GM23338 (cell line): ENCODE data around the gene OR6P1. TPM values are rescaled to one million over a fixed set of nuclear protein-coding genes. Genes with fewer than 3 reads are reported as not detected.

ENCODE experiments used
- ATAC-seq: fragments of 200-7000 bp; cut with Tn5 transposase; 3 replicates; pipeline ENCODE4 v1.9.1; 2020
- DNase-seq: peaks from one replicate; pipeline ENCODE4 v3.0.0-alpha.2; 2015; ENCODE audit warnings: low spot score
- H2AFZ ChIP-seq: fragments of 200-600 bp; sonication (generic); 2 replicates; pipeline ENCODE4 v1.8.0; 2016; ENCODE audit warnings: antibody characterized with exemption, mild to moderate bottlenecking, moderate library complexity
- H3F3A ChIP-seq: fragments of 200-600 bp; sonication (generic); replicated peaks from 2 replicates; pipeline ENCODE4 v1.8.0; 2017; ENCODE audit warnings: antibody characterized with exemption, mixed run types, low read depth
- H3K27ac ChIP-seq: fragments of 200-600 bp; sonication (generic); 2 replicates; pipeline ENCODE4 v1.6.1; 2016; ENCODE audit warnings: low read depth
- H3K27me3 ChIP-seq: fragments of 200-600 bp; sonication (generic); 2 replicates; pipeline ENCODE4 v1.8.0; 2016; ENCODE audit warnings: mild to moderate bottlenecking, mixed run types, moderate library complexity; ENCODE audit not compliant: insufficient read depth
- H3K36me3 ChIP-seq: fragments of 200-600 bp; sonication (generic); 2 replicates; pipeline ENCODE4 v1.8.0; 2016; ENCODE audit warnings: mild to moderate bottlenecking; ENCODE audit not compliant: insufficient read depth
- H3K4me1 ChIP-seq: fragments of 200-600 bp; sonication (generic); 2 replicates; pipeline ENCODE4 v1.8.0; 2016; ENCODE audit warnings: mild to moderate bottlenecking, moderate library complexity; ENCODE audit not compliant: insufficient read depth
- H3K4me2 ChIP-seq: fragments of 200-600 bp; sonication (generic); 2 replicates; pipeline ENCODE4 v1.7.1; 2017; ENCODE audit warnings: mixed run types
- H3K4me3 ChIP-seq: fragments of 200-600 bp; sonication (generic); 2 replicates; pipeline ENCODE4 v1.6.1; 2016; ENCODE audit warnings: mixed run types
- H3K79me2 ChIP-seq: fragments of 200-600 bp; sonication (generic); replicated peaks from 2 replicates; pipeline ENCODE4 v1.8.0; 2017; ENCODE audit warnings: mild to moderate bottlenecking; ENCODE audit not compliant: insufficient read depth
- H3K9me2 ChIP-seq: fragments of 200-600 bp; sonication (generic); 2 replicates; pipeline ENCODE4 v1.8.0; 2017; ENCODE audit not compliant: insufficient read depth
- H4K20me1 ChIP-seq: fragments of 200-600 bp; sonication (generic); replicated peaks from 2 replicates; pipeline ENCODE4 v1.8.0; 2017; ENCODE audit warnings: mild to moderate bottlenecking; ENCODE audit not compliant: insufficient read depth
- H3K27ac Mint-ChIP-seq: 2 replicates; pipeline ENCODE4 v1.8.0; 2020; ENCODE audit warnings: inconsistent platforms, mild to moderate bottlenecking, moderate library complexity, mixed read lengths
- H3K27me3 Mint-ChIP-seq: 3 replicates; pipeline ENCODE4 v1.8.0; 2022; ENCODE audit warnings: low read depth, mild to moderate bottlenecking, moderate library complexity, mixed read lengths, inconsistent platforms; ENCODE audit not compliant: insufficient read depth, poor library complexity
- H3K36me3 Mint-ChIP-seq: 3 replicates; pipeline ENCODE4 v1.8.0; 2021; ENCODE audit warnings: low read depth, mild to moderate bottlenecking, inconsistent platforms, moderate library complexity, mixed read lengths
- H3K4me1 Mint-ChIP-seq: 3 replicates; pipeline ENCODE4 v1.8.0; 2020; ENCODE audit warnings: mild to moderate bottlenecking, inconsistent platforms, mixed read lengths
- H3K4me3 Mint-ChIP-seq: 3 replicates; pipeline ENCODE4 v1.8.0; 2021; ENCODE audit warnings: moderate library complexity, mild to moderate bottlenecking, inconsistent platforms, mixed read lengths
- H3K9me3 Mint-ChIP-seq: 3 replicates; pipeline ENCODE4 v1.8.0; 2020; ENCODE audit warnings: moderate library complexity, mild to moderate bottlenecking, inconsistent platforms, mixed read lengths
- CREB1 ChIP-seq: fragments of 250-450 bp; sonication (Bioruptor Pico); IDR thresholded peaks from 2 replicates; pipeline ENCODE4 v1.5.0; 2020; ENCODE audit warnings: low read depth, mild to moderate bottlenecking, moderate library complexity
- CTCF ChIP-seq, 2 experiments: fragments of 200-600 bp in 1 of 2; sonication (generic) in 1 of 2; conservative IDR thresholded peaks; 2 replicates each; pipeline versions ENCODE4 v1.5.1 to v1.6.1; 2016 to 2017; ENCODE audit warnings: antibody characterized with exemption in 2 of 2, low read depth in 2 of 2, mild to moderate bottlenecking in 2 of 2, moderate library complexity in 1 of 2
- ETS1 ChIP-seq: IDR thresholded peaks from 2 replicates; pipeline ENCODE4 v1.6.1; 2016; ENCODE audit warnings: antibody characterized with exemption
- EZH2 ChIP-seq: fragments of 200-600 bp; sonication (generic); IDR thresholded peaks from one replicate; pipeline ENCODE4 v1.8.0; 2017; ENCODE audit warnings: antibody characterized with exemption, mild to moderate bottlenecking, low read depth; ENCODE audit not compliant: unreplicated experiment
- EZH2phosphoT487 ChIP-seq: fragments of 200-600 bp; sonication (generic); IDR thresholded peaks from one replicate; pipeline ENCODE4 v1.8.1; 2018; ENCODE audit warnings: antibody characterized with exemption; ENCODE audit not compliant: unreplicated experiment
- JUNB ChIP-seq: IDR thresholded peaks from one replicate; pipeline ENCODE4 v1.6.1; 2016; ENCODE audit warnings: antibody characterized with exemption; ENCODE audit not compliant: unreplicated experiment
- NANOG ChIP-seq: IDR thresholded peaks from 2 replicates; pipeline ENCODE4 v1.6.1; 2016; ENCODE audit warnings: antibody characterized with exemption, borderline replicate concordance
- POLR2AphosphoS5 ChIP-seq: IDR thresholded peaks from 2 replicates; pipeline ENCODE4 v1.6.1; 2016; ENCODE audit warnings: antibody characterized with exemption, low read depth
- REST ChIP-seq: IDR thresholded peaks from one replicate; pipeline ENCODE4 v1.6.1; 2018; ENCODE audit warnings: antibody characterized with exemption; ENCODE audit not compliant: unreplicated experiment
- STAT1 ChIP-seq: IDR thresholded peaks from one replicate; pipeline ENCODE4 v1.6.1; 2016; ENCODE audit warnings: antibody characterized with exemption; ENCODE audit not compliant: unreplicated experiment
- ZNF114 ChIP-seq: fragments of 250-450 bp; sonication (Bioruptor Pico); IDR thresholded peaks from 2 replicates; pipeline ENCODE4 v1.5.0; 2020; ENCODE audit warnings: mild to moderate bottlenecking, moderate library complexity
- ZNF331 ChIP-seq: fragments of 250-450 bp; sonication (Bioruptor Pico); IDR thresholded peaks from 2 replicates; pipeline ENCODE4 v1.5.0; 2020; ENCODE audit warnings: low read depth, mild to moderate bottlenecking, moderate library complexity
- ZNF462 ChIP-seq: fragments of 250-450 bp; sonication (Bioruptor Pico); IDR thresholded peaks from 2 replicates; pipeline ENCODE4 v1.5.0; 2020; ENCODE audit warnings: mild to moderate bottlenecking, moderate library complexity
- polyA plus RNA-seq: library from polyadenylated mRNA; unstranded; fragments of >200 nt; fragmentation: Nextera tagmentation; extraction: Ambion mirVana; gene quantifications from 2 replicates; pipeline ENCODE4 v1.2.1, GENCODE V29; 2016
- total RNA-seq: library from RNA; depleted of rRNA; stranded (reverse); fragments of >200 nt; shearing (Covaris generic); gene quantifications from 2 replicates; pipeline ENCODE4 v1.2.3, GENCODE V29; 2014

The OR6P1 gene
- total and polyA plus RNA-seq, 2 experiments from 2014 or later: not detected

DNA sequence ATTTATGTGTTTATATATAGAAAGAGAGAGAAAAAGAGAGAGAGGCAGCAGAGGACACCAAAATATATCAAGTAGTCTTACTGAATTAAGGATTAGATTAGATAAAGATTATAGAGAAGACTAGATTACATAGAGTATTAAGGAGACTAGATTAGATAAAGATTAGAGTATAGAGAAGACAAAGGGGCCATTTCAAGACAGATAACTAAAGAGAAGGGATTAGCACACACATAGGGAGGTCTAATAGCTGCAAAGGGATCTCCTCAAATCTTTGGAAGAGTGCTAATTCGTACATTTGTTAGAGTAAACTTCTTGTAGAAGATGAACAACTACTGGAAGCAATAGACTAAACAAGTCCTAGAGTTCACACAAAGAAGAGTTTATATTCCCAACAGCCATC, 50.4 kb downstream of the OR6P1 start:
- H3K36me3 ChIP-seq: no peaks in the 10 kb centered on the region
- H4K20me1 ChIP-seq: no peaks in the 10 kb centered on the region
- TF ChIP-seq EZH2phosphoT487: no peak
- TF ChIP-seq POLR2AphosphoS5: no peak
- no peak for TF ChIP-seq ETS1
- no peak for TF ChIP-seq ZNF331 (CRISPR knock-in tag)
- no peak for TF ChIP-seq STAT1
- no peak for TF ChIP-seq ZNF114 (CRISPR knock-in tag)
- TF ChIP-seq JUNB: no peak
- TF ChIP-seq NANOG: no peak
- TF ChIP-seq EZH2: no peak
- no peak for TF ChIP-seq CREB1 (CRISPR knock-in tag)
- no peak for TF ChIP-seq REST
- TF ChIP-seq ZNF462: no peak
- TF ChIP-seq CTCF (conservative IDR thresholded peaks at IDR 0.05; ENCODE audit: low read depth in 2 of 2): no peak
- no peaks in the 10 kb centered on the region for H3F3A ChIP-seq
- H3K9me2 ChIP-seq: peaks cover 12% of the 10 kb centered on the region
- H3K9me3 Mint-ChIP-seq: no peaks in the 10 kb centered on the region
- ATAC-seq (no peak), DNase-seq (no peak)
- H3K4me1 Mint-ChIP-seq: peaks cover 18% of the 10 kb centered on the region
- peaks cover 5% of the 10 kb centered on the region; the same call in 2 of the 3 replicates for H3K36me3 Mint-ChIP-seq
- H3K27me3 ChIP-seq: no peaks in the 10 kb centered on the region
- no peaks in the 10 kb centered on the region for H3K79me2 ChIP-seq
- H3K4me2 ChIP-seq: no peak overlapping the region
- no peak overlapping the region for H2AFZ ChIP-seq
- H3K27ac ChIP-seq: no peak overlapping the region
- no peak overlapping the region for H3K27ac Mint-ChIP-seq
- no peaks in the 10 kb centered on the region for H3K27me3 Mint-ChIP-seq
- H3K4me3 ChIP-seq: no peak overlapping the region
- H3K4me1 ChIP-seq: peaks cover 24% of the 10 kb centered on the region
- no peak overlapping the region for H3K4me3 Mint-ChIP-seq
